ENCODE data around the gene TYMP. TPM values are rescaled to one million over a fixed set of nuclear protein-coding genes. Genes with fewer than 3 reads are reported as not detected.

TYMP gene
- polyA plus RNA-seq, 1 donor (not counting 4 experiments of a cell fraction or from before 2014, with no cell fraction given): 25.5 TPM

DNA sequence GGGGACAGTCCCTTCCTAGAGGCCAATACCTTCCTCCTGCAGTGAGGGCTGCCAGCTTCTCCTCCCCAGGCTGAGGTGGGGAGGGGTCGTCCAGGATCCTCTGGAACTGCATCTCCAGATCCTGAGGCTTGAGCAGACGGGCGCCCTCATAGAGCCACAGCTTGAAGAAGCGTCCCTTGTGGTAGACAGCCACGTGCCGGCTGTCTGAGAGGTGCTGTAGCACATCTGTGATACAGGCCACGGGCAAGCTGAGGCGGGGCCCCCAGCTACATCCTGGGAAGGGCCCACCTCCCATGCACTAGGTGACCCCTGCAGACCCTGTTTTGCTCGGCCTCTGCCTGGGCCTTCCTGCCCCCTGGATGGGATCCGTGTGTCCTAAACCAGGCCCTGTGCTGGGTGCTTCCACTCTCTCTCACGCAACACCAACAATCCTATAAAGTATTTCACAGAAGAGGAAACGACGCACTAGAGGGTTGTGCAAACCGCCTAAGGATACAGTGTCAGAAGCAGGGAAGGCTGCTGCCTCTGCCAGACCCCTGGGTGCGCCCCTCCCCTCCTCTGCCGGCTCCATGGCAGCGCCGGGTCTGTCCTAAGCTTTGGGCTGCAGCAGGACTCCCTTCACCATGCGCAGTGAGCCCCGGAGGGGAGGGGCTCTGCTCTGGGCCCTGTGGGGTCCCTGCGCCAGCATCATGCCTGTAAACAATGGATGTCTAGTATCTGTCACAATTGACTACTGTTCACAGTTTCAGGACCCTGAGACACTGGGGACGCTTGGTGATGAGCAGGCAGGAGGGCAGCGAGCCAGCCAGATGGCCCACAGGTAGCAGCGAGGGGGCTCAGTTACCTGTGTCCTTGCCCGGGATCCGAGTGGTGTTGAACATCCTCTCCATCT lies 43.9 kb upstream of the TYMP start:
- dilution Hi-C loops (cut with MboI; ENCODE audit: extremely low pct_ligation_motif_present, low sequenced_read_pairs): no loop called here
- Histone ChIP-seq H3K4me2 (ENCODE audit: control insufficient read depth, extremely low read depth, insufficient read depth, low read depth, low read length) (no peak overlapping the region), H3K9me3 (ENCODE audit: control insufficient read depth, low read depth, low read length) (no peaks in the 10 kb centered on the region), H3K36me3 (ENCODE audit: control insufficient read depth in 2 of 2, extremely low read depth in 1 of 2, insufficient read depth in 2 of 2, low read length in 2 of 2) (peaks cover 19 to 30% of the 10 kb centered on the region in 2 experiments), H3K4me1 (ENCODE audit: control insufficient read depth, extremely low read depth, insufficient read depth, low read length) (no peaks in the 10 kb centered on the region), H3K4me3 (ENCODE audit: control insufficient read depth in 2 of 3, extremely low read depth in 1 of 3, insufficient read depth in 2 of 3, low read depth in 1 of 3, low read length in 3 of 3) (no peak overlapping the region), H3K9ac (ENCODE audit: control insufficient read depth, extremely low read depth, insufficient read depth, low read length) (no peak overlapping the region), H2AFZ (ENCODE audit: control insufficient read depth, low read length) (no peak overlapping the region), H3K27ac (ENCODE audit: control insufficient read depth, insufficient read depth, low read length) (no peak overlapping the region), H3K79me2 (ENCODE audit: control insufficient read depth, insufficient read depth, low read length) (no peaks in the 10 kb centered on the region), H4K20me1 (ENCODE audit: control insufficient read depth, extremely low read depth, insufficient read depth, low read length) (no peaks in the 10 kb centered on the region), H3K27me3 (ENCODE audit: control insufficient read depth, extremely low read depth, insufficient read depth, low read length) (no peaks in the 10 kb centered on the region), H3K9me1 (ENCODE audit: control insufficient read depth, extremely low read depth, insufficient read depth, low read length) (no peaks in the 10 kb centered on the region)
- TF ChIP-seq EZH2 (IDR thresholded peaks at IDR 0.05; ENCODE audit: low read length): no peak
- TF ChIP-seq, protein P1, sequence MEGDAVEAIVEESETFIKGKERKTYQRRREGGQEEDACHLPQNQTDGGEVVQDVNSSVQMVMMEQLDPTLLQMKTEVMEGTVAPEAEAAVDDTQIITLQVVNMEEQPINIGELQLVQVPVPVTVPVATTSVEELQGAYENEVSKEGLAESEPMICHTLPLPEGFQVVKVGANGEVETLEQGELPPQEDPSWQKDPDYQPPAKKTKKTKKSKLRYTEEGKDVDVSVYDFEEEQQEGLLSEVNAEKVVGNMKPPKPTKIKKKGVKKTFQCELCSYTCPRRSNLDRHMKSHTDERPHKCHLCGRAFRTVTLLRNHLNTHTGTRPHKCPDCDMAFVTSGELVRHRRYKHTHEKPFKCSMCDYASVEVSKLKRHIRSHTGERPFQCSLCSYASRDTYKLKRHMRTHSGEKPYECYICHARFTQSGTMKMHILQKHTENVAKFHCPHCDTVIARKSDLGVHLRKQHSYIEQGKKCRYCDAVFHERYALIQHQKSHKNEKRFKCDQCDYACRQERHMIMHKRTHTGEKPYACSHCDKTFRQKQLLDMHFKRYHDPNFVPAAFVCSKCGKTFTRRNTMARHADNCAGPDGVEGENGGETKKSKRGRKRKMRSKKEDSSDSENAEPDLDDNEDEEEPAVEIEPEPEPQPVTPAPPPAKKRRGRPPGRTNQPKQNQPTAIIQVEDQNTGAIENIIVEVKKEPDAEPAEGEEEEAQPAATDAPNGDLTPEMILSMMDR (optimal IDR thresholded peaks at IDR 0.05 in 1 of 3, IDR thresholded peaks at IDR 0.05 in 1 of 3, conservative IDR thresholded peaks at IDR 0.05 in 1 of 3; ENCODE audit: extremely low read depth in 1 of 3, insufficient read depth in 2 of 3, low read length in 3 of 3): no peak
- DNase-seq (ENCODE audit: low read depth, low spot score): no peak
- FAIRE-seq: no peak

DNA sequence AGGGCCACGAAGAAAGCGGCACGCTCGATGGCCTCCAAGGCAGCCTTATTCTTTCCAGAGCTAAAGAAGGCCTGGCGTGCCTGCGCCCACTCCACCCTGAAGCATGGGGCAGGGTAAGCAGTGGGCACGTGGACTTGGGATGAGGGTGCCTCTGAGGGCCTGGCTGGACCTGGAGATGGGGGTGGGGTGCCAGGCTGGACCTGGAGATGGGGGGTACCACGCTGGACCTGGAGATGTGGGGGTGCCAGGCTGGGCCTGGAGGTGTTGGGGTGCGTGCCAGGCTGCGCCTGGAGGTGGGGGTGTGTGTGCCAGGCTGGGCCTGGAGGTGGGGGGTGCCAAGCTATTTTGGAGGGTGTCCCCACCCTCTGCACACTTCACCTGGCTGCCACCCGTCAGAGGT lies 43.2 kb upstream of the TYMP start:
- peaks cover 16 to 32% of the 10 kb centered on the region in 2 experiments for H3K36me3 ChIP-seq (ENCODE audit: control insufficient read depth in 2 of 2, extremely low read depth in 1 of 2, insufficient read depth in 2 of 2, low read length in 2 of 2)
- FAIRE-seq (no peak), DNase-seq (ENCODE audit: low read depth, low spot score) (no peak)
- no peak overlapping the region for H3K27ac ChIP-seq (ENCODE audit: control insufficient read depth, insufficient read depth, low read length)
- H3K27me3 ChIP-seq (ENCODE audit: control insufficient read depth, extremely low read depth, insufficient read depth, low read length): no peaks in the 10 kb centered on the region
- no peaks in the 10 kb centered on the region for H3K79me2 ChIP-seq (ENCODE audit: control insufficient read depth, insufficient read depth, low read length)
- dilution Hi-C loops (cut with MboI; ENCODE audit: extremely low pct_ligation_motif_present, low sequenced_read_pairs): no loop called here
- H3K4me2 ChIP-seq (ENCODE audit: control insufficient read depth, extremely low read depth, insufficient read depth, low read depth, low read length): no peak overlapping the region
- H3K9me3 ChIP-seq (ENCODE audit: control insufficient read depth, low read depth, low read length): no peaks in the 10 kb centered on the region
- no peaks in the 10 kb centered on the region for H3K4me1 ChIP-seq (ENCODE audit: control insufficient read depth, extremely low read depth, insufficient read depth, low read length)
- TF ChIP-seq EZH2 (IDR thresholded peaks at IDR 0.05; ENCODE audit: low read length): no peak
- TF ChIP-seq, protein P1 (optimal IDR thresholded peaks at IDR 0.05 in 1 of 3, IDR thresholded peaks at IDR 0.05 in 1 of 3, conservative IDR thresholded peaks at IDR 0.05 in 1 of 3; ENCODE audit: extremely low read depth in 1 of 3, insufficient read depth in 2 of 3, low read length in 3 of 3): no peak
- no peak overlapping the region for H2AFZ ChIP-seq (ENCODE audit: control insufficient read depth, low read length)
- H4K20me1 ChIP-seq (ENCODE audit: control insufficient read depth, extremely low read depth, insufficient read depth, low read length): no peaks in the 10 kb centered on the region
- H3K9ac ChIP-seq (ENCODE audit: control insufficient read depth, extremely low read depth, insufficient read depth, low read length): no peak overlapping the region
- no peaks in the 10 kb centered on the region for H3K9me1 ChIP-seq (ENCODE audit: control insufficient read depth, extremely low read depth, insufficient read depth, low read length)
- H3K4me3 ChIP-seq (ENCODE audit: control insufficient read depth in 2 of 3, extremely low read depth in 1 of 3, insufficient read depth in 2 of 3, low read depth in 1 of 3, low read length in 3 of 3): no peak overlapping the region

All from keratinocyte (primary cell).